NB4 (cell line): Measurements from ENCODE around the gene ENPP1.
"Not testable (repeated sequence)": the region's sequence is repeated elsewhere in the genome, so short reads cannot be mapped to it uniquely, and the experiment has no call there.

ENCODE experiments used
- DNase-seq: peaks from one replicate; pipeline ENCODE4 v3.0.0; 2010; ENCODE audit warnings: low read depth
- H3K4me3 ChIP-seq: one replicate; pipeline ENCODE4 v1.5.1; 2011; ENCODE audit warnings: mild to moderate bottlenecking, low read depth, low read length, moderate library complexity
- MAX ChIP-seq: IDR thresholded peaks from 2 replicates; pipeline ENCODE4 v1.6.1; 2011; ENCODE audit warnings: low read depth, low read length
- MYC ChIP-seq: IDR thresholded peaks from 2 replicates; pipeline ENCODE4 v1.6.1; 2011; ENCODE audit warnings: low read depth, low read length
- POLR2A ChIP-seq: IDR thresholded peaks from 2 replicates; pipeline ENCODE4 v1.6.1; 2011; ENCODE audit warnings: mild to moderate bottlenecking; ENCODE audit not compliant: insufficient read length; ENCODE audit errors: extremely low read depth
- TF ChIP-seq, protein P1 (sequence below): IDR thresholded peaks from one replicate; pipeline ENCODE4 v1.5.1; 2012; ENCODE audit warnings: low read depth, low read length

Gene ENPP1

DNA sequence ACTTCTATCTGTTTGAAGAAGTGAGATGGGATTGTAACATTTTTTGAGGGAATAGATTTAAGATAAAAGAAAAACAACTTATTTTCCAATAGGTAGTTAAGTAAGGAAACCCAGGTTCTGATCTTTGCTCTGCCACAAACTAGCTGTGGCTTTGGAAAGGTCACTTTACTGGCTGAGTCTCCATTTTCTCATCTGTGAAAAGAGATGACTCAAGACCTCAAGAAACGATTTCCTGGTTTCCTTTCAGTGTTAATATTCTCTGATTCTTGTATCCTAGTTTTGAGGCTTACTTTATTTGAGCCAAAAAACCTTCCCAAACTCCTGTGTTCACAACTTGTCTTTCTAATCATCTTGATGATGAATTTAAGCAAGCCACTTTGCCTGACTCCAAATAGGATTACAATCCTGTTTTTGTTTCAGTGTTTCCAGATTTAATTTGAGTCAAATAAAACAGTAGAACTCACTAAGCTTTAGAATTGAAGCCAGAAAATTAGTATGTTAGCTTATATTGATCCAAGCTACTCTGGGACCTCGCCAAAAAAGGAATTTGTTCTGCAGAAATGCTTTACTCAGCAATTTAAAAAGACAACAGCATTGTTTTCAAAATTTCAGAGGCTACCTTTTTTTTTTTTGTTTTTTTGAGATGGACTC, 51.1 kb downstream of the ENPP1 start:
- H3K4me3 ChIP-seq, result no peak overlapping the region
- no peak for DNase-seq
- TF ChIP-seq MYC (no peak), POLR2A (no peak), MAX (no peak)
- TF ChIP-seq, protein P1, sequence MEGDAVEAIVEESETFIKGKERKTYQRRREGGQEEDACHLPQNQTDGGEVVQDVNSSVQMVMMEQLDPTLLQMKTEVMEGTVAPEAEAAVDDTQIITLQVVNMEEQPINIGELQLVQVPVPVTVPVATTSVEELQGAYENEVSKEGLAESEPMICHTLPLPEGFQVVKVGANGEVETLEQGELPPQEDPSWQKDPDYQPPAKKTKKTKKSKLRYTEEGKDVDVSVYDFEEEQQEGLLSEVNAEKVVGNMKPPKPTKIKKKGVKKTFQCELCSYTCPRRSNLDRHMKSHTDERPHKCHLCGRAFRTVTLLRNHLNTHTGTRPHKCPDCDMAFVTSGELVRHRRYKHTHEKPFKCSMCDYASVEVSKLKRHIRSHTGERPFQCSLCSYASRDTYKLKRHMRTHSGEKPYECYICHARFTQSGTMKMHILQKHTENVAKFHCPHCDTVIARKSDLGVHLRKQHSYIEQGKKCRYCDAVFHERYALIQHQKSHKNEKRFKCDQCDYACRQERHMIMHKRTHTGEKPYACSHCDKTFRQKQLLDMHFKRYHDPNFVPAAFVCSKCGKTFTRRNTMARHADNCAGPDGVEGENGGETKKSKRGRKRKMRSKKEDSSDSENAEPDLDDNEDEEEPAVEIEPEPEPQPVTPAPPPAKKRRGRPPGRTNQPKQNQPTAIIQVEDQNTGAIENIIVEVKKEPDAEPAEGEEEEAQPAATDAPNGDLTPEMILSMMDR, result no peak

GRCh38 chr6:131859658-131860057, 51.8 kb downstream of the ENPP1 start:
- not testable (repeated sequence) for H3K4me3 ChIP-seq, DNase-seq

DNA sequence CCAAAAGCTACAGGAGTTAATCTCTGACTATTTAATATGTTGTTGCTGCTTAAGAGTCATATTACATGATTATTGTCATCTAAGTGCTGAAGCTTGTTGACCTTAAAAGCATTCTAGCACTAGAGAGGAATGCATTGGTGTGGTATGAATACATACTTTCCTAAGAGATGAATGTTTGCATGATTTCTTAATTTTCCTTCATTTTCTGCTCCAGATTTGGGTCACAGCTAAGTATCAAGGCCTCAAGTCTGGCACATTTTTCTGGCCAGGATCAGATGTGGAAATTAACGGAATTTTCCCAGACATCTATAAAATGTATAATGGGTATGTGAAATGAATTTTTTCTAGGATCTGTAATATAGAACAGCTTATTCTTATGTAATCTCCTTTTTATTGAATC, 53.6 kb downstream of the ENPP1 start:
- no peak for DNase-seq
- no peak for TF ChIP-seq MAX
- TF ChIP-seq POLR2A, result no peak
- TF ChIP-seq, protein P1, result no peak
- TF ChIP-seq MYC, result no peak
- no peak overlapping the region for H3K4me3 ChIP-seq

DNA sequence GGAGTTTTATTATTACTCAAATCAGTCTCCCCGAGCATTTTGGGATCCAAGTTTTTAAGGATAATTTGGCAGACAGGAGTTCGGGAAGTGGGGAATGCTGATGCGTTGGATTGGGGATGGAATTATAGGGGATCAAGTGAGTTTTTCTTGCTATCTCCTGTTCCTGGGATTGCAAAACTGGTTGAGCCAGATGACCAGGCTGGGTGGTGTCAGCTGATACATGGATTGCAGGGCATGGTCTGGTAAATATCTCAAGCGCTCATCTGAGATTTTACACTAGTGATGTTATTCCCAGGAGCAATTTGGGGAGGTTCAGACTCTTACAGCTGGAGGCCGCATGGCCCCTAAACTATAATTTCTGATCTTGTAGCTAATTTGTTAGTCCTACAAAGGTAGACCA, 54.7 kb downstream of the ENPP1 start:
- DNase-seq, result no peak
- H3K4me3 ChIP-seq, result no peak overlapping the region
- TF ChIP-seq, protein P1, result no peak
- no peak for TF ChIP-seq MAX

DNA sequence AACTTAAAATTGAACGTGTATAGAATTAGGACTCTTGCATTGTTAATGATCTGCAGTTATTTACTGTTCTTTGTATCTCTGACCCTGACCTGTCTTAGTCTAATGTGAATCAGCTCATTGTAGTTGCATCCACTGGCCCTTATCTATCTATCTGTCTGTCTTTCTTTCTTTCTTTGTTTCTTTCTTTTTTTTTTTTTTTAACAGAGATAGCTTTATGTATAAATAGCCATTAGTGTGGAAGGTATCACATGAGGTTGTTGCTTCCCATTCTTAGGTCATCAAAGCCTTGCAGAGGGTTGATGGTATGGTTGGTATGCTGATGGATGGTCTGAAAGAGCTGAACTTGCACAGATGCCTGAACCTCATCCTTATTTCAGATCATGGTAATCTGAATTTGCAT, 59.9 kb downstream of the ENPP1 start:
- DNase-seq, result no peak
- H3K4me3 ChIP-seq, result no peak overlapping the region
- TF ChIP-seq MAX (no peak), POLR2A (no peak), MYC (no peak)
- TF ChIP-seq, protein P1, result no peak

- H3K4me3 ChIP-seq, result no peak overlapping the region
- TF ChIP-seq MYC (no peak), POLR2A (no peak), MAX (no peak)
- TF ChIP-seq, protein P1, result no peak
- no peak for DNase-seq
These were observed 61.0 kb downstream of the ENPP1 start for GRCh38 chr6:131868836-131869235.
